Activated B cell treated with CpG ODN at 0.5 μM for 24 hours (primary cell): Measurements from ENCODE around the gene MDN1. TPM values are rescaled to one million over a fixed set of nuclear protein-coding genes. Genes with fewer than 3 reads are reported as not detected.

Experiments used
- ATAC-seq: fragments of 200-7000 bp; cut with Tn5 transposase; one replicate; pipeline ENCODE4 v1.10.0; 2021; ENCODE audit warnings: low read depth, mild to moderate bottlenecking, moderate library complexity
- CTCF ChIA-PET: fragments of 350-600 bp; sonication (Branson Sonifier 250); formaldehyde crosslinking; loops from one replicate; lab custom pipeline; 2021; ENCODE audit warnings: antibody characterized with exemption; lab: Charles Lee
- POLR2A ChIA-PET: fragments of 350-600 bp; sonication (Branson Sonifier 250); formaldehyde crosslinking; loops from one replicate; lab custom pipeline; 2021; ENCODE audit warnings: antibody characterized with exemption; lab: Charles Lee
- DNase-seq: peaks from one replicate; pipeline ENCODE4 v3.0.0; 2022
- H3K27ac Mint-ChIP-seq: one replicate; pipeline ENCODE4 v1.8.0; 2020; ENCODE audit warnings: mixed read lengths
- H3K27me3 Mint-ChIP-seq: one replicate; pipeline ENCODE4 v1.8.0; 2021; ENCODE audit warnings: mixed read lengths
- H3K36me3 Mint-ChIP-seq: one replicate; pipeline ENCODE4 v1.8.0; 2021; ENCODE audit warnings: low read depth, mixed read lengths
- H3K4me1 Mint-ChIP-seq: one replicate; pipeline ENCODE4 v1.8.0; 2021; ENCODE audit warnings: mixed read lengths
- H3K4me3 Mint-ChIP-seq: one replicate; pipeline ENCODE4 v1.8.0; 2020; ENCODE audit warnings: mild to moderate bottlenecking, mixed read lengths
- H3K9me3 Mint-ChIP-seq: one replicate; pipeline ENCODE4 v1.8.0; 2020; ENCODE audit warnings: mixed read lengths
- CTCF ChIP-seq: fragments of 200-600 bp; IDR thresholded peaks from one replicate; pipeline ENCODE4 v1.8.0; 2022; ENCODE audit warnings: antibody characterized with exemption, mild to moderate bottlenecking
- intact Hi-C: fragments of 100-400 bp; cut with micrococcal nuclease; formaldehyde crosslinking; loops from one replicate; pipeline ENCODE4 v1.15.1; 2024
- total RNA-seq: library from RNA; stranded (reverse); gene quantifications from 2 replicates; pipeline ENCODE4 v1.2.3, GENCODE V29; 2022

The MDN1 gene
- total RNA-seq, 1 donor from 2014 or later = 65.4 TPM

- Mint-ChIP-seq H3K27me3 (no peaks in the 10 kb centered on the region), H3K4me1 (no peaks in the 10 kb centered on the region), H3K4me3 (no peak overlapping the region), H3K9me3 (no peaks in the 10 kb centered on the region), H3K27ac (no peak overlapping the region), H3K36me3 (no peaks in the 10 kb centered on the region)
- ChIA-PET CTCF (interaction anchor here (0.9 to 3.4 kb wide), 6 partner anchors 167 to 629 kb away, joined by 3 to 21 read pairs (median 8); no protein-coding TSS in a partner anchor), POLR2A (no interaction called here)
- TF ChIP-seq CTCF = no peak
- no peak for DNase-seq
- ATAC-seq = no peak
- intact Hi-C loops = no loop called here
Measured at GRCh38 chr6:89612121-89612520, 207.5 kb downstream of the MDN1 start.

- ChIA-PET POLR2A (no interaction called here), CTCF (interaction anchor here (2.3 to 4.6 kb wide), 4 partner anchors 174 to 629 kb away, joined by 13 to 38 read pairs (median 17); no protein-coding TSS in a partner anchor)
- no peak overlapping the region for H3K27ac Mint-ChIP-seq
Measured at GRCh38 chr6:89611666-89612065, 207.9 kb downstream of the MDN1 start.

GRCh38 chr6:89610149-89610642 is 209.4 kb downstream of the MDN1 start:
- CTCF ChIA-PET = interaction anchor here (0.7 to 4.6 kb wide), 10 partner anchors 12 to 627 kb away, joined by 3 to 38 read pairs (median 12); no protein-coding TSS in a partner anchor
- peak; percentile 67 for DNase-seq

More at GRCh38 chr6:89611666-89612065, 207.9 kb downstream of the MDN1 start:
- Mint-ChIP-seq H3K4me1 (no peaks in the 10 kb centered on the region), H3K9me3 (no peaks in the 10 kb centered on the region), H3K27me3 (no peaks in the 10 kb centered on the region), H3K4me3 (no peak overlapping the region), H3K36me3 (no peaks in the 10 kb centered on the region)
- intact Hi-C loops = loop anchor here (2.0 kb wide), 1 partner anchor 489 kb away; no protein-coding TSS in a partner anchor
- no peak for ATAC-seq
- DNase-seq = no peak
- no peak for TF ChIP-seq CTCF

GRCh38 chr6:89605861-89606260 is 213.7 kb downstream of the MDN1 start:
- H3K27me3 Mint-ChIP-seq = no peaks in the 10 kb centered on the region
- ChIA-PET CTCF (no interaction called here), POLR2A (interaction anchor here (0.6 kb wide), 1 partner anchor 209 kb away, joined by 3 read pairs; no protein-coding TSS in a partner anchor)
- no peak overlapping the region for H3K4me3 Mint-ChIP-seq
- H3K4me1 Mint-ChIP-seq = no peaks in the 10 kb centered on the region
- H3K36me3 Mint-ChIP-seq = no peaks in the 10 kb centered on the region
- no peak for DNase-seq
- H3K27ac Mint-ChIP-seq = no peak overlapping the region
- no peak for ATAC-seq
- no peak for TF ChIP-seq CTCF
- intact Hi-C loops = no loop called here
- no peaks in the 10 kb centered on the region for H3K9me3 Mint-ChIP-seq

More at GRCh38 chr6:89610149-89610642, 209.4 kb downstream of the MDN1 start:
- Mint-ChIP-seq H3K4me1 (no peaks in the 10 kb centered on the region), H3K27me3 (no peaks in the 10 kb centered on the region), H3K27ac (no peak overlapping the region), H3K4me3 (no peak overlapping the region), H3K36me3 (no peaks in the 10 kb centered on the region), H3K9me3 (no peaks in the 10 kb centered on the region)
- POLR2A ChIA-PET = interaction anchor here (1.8 kb wide), 1 partner anchor 28 kb away, joined by 5 read pairs; the partner anchor contains the start of gene LYRM2
- ATAC-seq = peak; percentile 81
- intact Hi-C loops = loop anchor here (1.0 to 2.0 kb wide), 6 partner anchors 28 to 628 kb away; partner anchors contain the start of genes ANKRD6 and LYRM2
- peak; percentile 57 for TF ChIP-seq CTCF

- no peak for TF ChIP-seq CTCF
- H3K4me3 Mint-ChIP-seq = no peak overlapping the region
- H3K36me3 Mint-ChIP-seq = no peaks in the 10 kb centered on the region
- intact Hi-C loops = no loop called here
- DNase-seq (no peak), ATAC-seq (no peak)
- no peaks in the 10 kb centered on the region for H3K9me3 Mint-ChIP-seq
- ChIA-PET POLR2A (no interaction called here), CTCF (interaction anchor here (1.1 kb wide), 1 partner anchor 233 kb away, joined by 3 read pairs; no protein-coding TSS in a partner anchor)
- no peak overlapping the region for H3K27ac Mint-ChIP-seq
- H3K27me3 Mint-ChIP-seq = no peaks in the 10 kb centered on the region
- H3K4me1 Mint-ChIP-seq = no peaks in the 10 kb centered on the region
Measured at GRCh38 chr6:89604653-89605052, 214.9 kb downstream of the MDN1 start.
